RPMI7951 (cell line): ENCODE data around the gene ARHGAP25. TPM values are rescaled to one million over a fixed set of nuclear protein-coding genes. Genes with fewer than 3 reads are reported as not detected.
A peak's percentile ranks its signal among the peaks of the same experiment; 100 is the strongest.

Source experiments
- DNase-seq: peaks from one replicate; pipeline ENCODE4 v3.0.0-alpha.2; 2012; ENCODE audit warnings: low read depth
- total RNA-seq: library from RNA; depleted of rRNA; stranded (reverse); fragments of >200 nt; shearing (Covaris generic); gene quantifications from 2 replicates; pipeline ENCODE4 v1.2.3, GENCODE V29; 2014

ARHGAP25 gene
- total RNA-seq, 1 experiment from 2014 or later = 0.12 TPM

DNA sequence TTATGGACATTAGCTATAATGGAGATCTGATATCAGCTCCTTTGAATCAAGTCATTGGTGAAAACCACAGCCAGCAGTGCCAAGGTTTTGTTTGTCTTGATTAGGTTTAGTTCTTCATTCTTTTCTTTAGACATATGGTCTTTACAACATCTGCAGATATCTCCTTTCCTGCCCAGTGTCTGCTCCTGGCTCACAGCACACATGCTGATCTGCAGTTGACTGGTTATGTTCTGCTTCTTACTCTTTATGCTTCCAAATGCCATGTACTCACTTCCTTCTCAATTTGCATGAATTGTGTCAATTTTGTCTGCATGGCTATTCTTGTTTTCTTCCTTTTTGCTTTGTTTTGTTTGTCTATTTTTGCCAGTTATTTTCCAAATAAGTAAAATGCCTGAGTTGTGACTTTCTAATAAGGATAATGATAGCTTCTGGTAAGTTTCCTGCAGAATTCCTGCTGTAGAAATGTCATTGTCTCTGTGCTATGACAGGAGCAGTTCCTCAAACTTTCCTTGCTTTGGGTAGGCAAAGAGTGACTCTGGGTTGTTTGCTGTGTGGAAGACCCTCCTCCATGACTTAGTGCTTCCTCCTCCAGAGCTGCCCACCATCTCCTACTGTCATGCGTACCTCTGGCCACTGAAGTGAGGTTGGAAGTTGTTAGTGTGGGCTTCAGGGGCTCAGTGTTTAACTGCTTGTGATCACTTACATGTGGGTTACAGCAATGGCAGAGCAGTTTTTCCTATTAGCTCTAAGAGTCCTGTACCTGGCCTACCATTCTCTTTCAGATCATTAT lies 8.2 kb downstream of the ARHGAP25 start:
- DNase-seq = no peak

DNA sequence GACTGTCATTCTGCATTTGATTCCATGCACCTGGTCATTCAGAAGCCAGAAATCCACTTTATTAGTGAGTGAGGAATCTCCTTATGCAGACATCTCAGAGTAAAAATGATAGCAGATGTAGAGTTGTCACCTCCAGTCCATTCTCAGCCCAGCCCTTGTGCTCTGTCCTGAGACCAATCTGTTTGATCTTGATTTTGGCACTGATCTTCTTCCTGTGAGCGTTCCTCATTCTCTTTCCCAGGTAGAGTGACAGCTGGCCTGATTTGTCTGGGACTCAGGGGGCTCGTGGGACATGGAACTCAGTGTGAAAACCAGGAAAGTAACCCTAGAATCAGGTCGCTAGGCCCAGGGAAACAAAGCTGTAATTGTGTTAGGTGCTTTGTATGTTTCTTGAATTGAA lies 8.9 kb downstream of the ARHGAP25 start:
- no peak for DNase-seq

DNA sequence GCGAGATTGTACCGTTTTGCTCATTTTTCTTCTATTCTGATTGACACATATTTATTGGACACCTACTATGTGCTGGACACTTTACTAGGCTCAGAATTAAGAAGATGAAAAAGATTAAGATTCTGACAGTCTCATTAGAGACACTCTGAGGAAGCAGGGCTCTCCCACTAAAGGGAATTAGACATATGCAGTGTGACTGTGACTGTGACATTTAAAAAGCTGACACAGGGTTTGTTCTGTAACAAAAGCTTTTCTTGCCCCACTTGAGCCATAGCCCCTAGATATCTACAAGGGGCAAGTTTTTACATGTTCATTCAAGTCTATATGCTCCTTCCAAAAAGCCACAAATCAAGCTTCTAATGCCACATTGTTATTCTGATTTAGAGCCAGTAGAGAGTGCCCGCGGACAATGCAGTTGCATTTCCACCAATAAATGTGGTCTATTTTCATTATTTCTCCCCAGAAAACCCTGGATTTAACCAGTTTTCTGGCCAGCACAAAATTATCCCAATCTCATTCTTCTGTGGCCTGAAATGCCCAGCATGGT lies 9.8 kb downstream of the ARHGAP25 start:
- peak; percentile 10 for DNase-seq

DNA sequence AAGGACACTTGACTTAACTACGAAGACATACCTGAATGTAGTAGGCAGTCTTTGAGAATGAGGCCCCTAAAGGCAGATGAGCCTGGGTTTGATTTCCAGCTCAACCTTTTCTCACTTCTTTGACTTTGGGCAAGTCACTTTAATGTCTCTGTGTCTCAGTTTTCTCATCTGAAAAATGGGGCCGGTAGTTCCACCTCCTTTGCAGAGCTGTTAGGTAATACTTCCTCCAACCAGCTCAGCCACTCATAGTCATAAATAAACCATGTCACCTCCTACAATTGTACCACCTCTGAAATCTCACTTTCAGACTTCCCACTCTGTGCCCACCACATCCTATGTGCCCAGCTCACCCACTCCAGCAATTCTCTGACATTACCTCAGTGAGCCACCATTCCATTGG lies 10.4 kb downstream of the ARHGAP25 start:
- DNase-seq = no peak

DNA sequence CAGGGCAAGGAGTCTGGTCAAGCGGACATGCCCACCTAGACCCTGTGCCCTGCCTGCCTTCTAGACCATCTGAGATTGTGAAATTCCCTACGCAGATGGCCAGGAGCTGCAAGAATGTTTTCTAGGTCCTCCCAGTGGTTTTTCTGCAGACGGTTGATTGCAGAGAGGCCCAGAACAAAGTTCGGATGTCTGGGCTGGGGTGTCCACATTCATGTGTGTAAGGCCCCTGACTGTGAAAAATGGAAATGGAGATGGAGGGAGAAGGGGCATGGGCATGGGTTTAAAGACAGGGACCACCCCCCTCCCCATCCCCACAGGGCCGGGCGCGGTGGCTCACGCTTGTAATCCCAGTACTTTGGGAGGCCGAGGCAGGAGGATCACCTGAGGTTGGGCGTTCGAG lies 11.8 kb downstream of the ARHGAP25 start:
- DNase-seq = no peak

DNA sequence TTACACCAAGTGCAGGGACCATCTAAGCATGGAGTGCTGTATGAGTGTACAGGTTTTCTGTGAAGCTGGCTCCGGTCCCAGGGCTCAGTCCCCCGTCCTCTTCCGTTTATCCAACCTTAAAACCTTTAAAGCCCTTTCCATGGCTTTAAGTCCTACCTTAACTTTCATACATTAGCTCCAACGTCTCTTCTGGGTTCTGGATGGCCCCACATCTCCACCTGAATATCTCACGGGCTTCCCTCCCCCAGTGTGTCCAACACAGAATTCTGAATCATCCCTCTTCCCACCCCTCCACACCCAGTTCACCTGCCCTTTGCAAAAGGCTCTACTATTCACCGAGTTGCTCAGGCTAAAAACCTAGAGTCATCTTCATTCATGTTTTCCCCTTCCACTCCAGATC lies 12.8 kb downstream of the ARHGAP25 start:
- DNase-seq = no peak

DNA sequence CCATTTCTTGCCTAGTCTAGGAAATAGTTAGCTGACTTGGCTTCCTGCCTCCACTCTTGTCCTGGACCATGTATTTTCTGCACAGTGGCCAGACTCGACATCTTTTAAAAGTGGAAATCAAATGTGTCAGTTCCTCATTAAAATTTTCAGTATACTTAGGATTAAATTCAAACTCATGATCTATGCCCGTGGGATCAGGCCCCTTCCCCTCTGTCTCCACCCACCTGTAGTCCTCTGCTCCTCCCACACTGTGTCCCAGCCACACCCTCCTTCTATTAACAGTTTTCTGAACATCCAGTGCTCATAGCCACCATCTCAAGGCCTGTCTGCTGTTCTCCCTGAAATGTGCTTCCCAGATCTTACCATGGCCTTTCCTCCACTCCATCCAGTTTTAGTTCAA lies 13.3 kb downstream of the ARHGAP25 start:
- no peak for DNase-seq

DNA sequence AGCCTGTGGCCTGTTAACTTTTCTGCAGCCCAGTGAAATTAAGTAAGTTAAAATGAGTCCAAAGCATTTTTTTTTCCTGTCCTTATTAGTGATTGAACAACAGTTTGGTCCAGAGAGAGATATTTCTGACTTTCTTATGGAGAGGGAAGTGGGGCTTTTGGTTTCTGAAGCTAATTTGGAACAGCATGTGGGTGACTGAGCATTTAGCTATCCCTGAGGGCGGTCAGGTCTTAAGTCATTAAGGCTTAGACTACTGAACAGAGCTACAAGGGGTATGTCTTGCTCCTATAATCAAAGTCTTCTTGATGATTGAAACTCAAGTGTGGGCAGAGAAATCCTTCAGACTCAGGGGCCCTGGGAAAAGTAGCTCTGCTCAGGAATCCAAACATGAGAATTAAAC lies 14.0 kb downstream of the ARHGAP25 start:
- no peak for DNase-seq

DNA sequence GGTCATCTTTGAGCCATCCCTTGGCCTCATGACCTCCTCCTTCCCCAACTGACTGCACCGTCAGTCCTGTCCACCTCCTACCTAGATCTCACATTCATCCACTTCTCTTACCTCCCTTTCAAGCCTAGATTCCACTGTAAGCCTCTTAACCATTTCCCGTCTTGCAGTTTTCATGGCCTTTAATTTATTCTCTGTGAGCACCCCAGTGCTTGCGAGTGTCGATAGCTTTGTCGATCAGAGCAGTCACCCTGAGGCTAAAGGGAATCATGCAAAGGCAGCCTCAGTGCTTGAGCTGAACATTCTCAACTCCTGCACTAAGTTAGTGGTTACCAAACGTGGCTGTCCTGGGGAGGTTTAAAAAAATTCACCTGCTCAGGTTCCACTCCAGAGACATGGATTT lies 14.7 kb downstream of the ARHGAP25 start:
- DNase-seq = no peak

DNA sequence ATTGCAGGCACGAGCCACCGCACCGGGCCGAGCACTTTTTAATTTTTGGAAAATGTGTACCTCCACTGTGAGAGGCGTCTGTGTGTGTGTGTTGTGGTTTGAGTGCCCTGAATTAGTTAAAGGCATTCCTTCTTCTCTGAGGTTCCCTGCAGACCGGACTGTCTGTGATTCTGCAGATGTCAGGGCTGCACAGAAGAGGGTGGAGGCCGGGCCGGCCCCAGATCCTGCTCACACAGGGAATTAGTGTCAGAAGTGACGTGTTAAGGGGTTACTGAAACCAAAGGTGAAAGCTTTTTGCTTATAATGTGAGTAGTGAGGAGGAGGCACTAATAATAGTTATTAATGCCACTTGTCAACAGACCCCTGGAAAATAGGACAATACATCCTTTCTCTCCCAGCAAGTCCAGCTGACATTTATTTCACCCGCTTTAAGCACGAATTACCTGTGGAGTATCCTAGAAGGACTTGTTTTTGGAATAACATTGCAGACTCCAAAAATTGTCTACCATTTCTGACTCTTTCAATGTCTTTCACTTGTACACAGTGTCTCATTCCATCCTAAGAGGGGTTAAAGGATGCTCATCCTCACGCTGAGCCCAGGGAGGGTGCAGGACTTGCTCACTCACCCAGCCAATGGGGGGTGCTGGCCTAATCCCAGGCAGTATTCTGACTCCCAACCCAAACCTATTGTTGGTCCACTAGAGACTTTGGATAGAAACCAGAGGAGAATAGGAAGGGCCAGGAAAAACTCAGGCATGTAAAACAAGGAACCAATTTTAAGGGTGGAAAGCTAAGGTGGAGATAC lies 16.2 kb downstream of the ARHGAP25 start:
- no peak for DNase-seq

DNA sequence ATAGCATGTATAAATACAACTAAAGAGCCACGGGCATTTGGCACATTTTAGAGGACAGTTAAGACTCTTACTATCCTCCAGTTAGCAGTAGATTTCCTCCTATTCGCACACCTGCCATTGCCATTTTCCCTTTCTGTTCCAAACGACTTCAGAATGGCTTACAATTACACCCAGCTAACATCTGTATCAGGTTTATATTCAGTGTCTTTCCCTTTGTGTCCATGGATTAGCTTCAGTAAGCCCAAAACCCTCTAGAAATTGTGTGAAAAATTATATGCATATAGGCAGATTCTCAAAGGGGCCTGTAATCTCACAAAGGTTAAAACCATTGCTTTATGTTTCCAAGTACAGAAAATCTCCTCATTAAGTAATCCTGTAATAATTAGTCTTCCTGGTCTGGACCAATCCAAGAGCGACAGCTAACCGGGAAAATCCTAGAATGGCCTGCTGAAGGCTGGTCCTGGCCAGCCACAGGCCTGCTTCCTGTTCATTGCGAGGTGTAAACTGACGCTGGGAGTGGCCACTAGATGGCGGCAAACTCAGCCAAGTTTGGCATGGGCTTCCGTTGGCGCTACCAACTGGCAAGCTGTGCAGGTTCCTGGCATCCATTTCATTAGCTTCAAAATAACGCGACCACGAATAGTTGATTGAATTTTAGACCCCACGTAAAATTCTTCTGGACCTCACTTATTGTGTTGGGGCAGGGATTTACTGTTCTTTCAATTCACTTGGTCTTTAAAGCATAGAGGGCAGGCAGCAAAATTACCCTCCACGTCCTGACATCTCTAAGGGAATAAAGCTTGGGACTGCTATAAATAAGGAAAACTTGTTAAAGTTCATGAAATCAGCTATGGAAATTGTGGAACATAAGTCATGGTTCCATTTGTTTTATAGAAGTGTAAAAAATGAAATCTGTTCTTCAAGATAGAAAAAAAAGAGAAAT lies 17.1 kb downstream of the ARHGAP25 start:
- peak; percentile 85 for DNase-seq

DNA sequence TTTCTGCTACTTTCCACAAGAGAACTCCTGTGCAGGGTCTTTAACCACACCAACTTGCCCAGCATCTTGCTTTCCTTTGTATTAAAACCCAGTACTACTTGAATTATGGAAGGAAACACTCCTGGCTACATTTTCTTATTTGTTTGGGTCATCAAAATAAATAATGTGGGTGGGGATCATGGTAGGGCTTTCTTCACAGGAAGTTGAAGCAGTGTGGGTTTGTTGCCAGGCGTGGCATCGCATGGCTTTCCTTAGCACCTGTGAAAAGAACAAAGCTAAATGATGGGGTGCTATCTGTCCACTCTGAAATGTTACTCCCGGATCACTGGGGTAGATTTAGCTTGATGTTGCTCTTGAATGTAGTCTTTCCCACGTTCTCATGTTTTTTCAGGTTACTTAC lies 18.7 kb downstream of the ARHGAP25 start:
- DNase-seq = no peak

DNA sequence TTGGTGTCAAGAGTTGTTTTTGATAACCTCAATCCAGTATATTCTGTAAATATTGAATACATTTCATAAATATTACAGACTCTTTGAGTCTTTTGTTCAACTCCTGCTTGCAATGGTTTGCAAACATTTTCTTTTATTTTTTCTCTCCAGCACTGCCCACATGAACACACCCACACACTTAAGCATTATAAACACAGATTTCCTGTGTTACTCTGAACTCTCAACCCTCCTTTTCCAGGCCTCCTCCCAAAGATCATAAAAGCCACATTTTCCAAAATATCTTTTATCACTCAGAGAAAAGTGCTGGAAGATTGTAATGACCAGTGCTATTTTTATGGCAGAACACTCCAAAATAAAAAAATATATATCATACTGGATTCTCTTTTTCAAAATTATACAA lies 20.5 kb downstream of the ARHGAP25 start:
- no peak for DNase-seq

DNA sequence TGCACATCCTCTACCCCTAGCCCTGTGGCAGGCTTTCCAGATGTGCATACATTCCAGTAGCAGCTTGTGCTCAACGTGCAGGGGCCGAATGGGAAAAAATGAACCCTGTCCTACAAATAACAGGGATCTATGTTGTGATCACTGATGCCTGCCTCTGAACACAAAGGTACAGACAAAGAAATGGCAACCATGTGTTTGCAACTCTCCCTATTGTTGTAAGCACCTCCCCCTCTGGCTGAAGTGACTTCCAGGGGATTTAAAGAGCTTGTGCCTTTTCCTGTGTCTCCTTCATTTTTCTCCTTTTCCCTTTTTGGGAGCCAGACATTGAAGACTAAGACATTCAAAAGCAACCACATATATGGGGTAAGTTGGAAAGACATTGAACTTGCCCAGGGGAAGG lies 21.6 kb downstream of the ARHGAP25 start:
- no peak for DNase-seq

DNA sequence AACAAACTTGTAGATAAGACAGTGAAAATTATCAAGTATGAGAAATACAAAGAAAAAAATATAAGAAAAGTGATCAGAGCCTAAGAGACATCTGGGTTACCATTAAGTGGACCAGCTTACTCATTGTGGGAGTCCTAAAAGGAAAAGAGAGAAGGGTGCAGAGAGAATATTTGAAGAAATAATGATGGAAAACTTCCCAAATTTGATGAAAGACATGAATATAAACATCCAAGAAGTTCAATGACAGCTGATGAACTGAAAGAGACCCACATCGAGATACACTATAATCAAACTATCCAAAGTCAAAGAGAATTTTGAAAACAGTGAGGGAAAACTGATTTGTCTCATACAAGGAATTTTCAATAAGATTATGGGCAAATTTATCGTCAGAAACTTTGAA lies 22.5 kb downstream of the ARHGAP25 start:
- no peak for DNase-seq

DNA sequence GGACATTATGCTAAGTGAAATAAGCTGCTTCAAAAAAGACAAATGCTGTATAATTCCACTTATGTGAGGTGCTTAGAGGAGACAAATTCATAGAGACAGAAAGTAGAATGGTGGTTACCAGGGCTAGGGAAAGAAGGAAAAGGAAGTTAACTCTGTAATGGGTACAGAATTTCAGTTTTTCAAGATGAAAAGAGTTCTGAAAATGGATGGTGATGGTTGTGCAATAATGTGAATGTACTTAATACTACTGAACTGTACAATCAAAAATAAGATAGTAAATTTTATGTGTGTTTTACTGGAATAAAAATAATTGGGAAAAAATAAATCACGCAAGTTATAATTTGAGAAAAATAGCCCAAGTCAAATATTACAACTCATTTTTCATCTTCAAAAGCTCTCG lies 27.5 kb downstream of the ARHGAP25 start:
- no peak for DNase-seq

DNA sequence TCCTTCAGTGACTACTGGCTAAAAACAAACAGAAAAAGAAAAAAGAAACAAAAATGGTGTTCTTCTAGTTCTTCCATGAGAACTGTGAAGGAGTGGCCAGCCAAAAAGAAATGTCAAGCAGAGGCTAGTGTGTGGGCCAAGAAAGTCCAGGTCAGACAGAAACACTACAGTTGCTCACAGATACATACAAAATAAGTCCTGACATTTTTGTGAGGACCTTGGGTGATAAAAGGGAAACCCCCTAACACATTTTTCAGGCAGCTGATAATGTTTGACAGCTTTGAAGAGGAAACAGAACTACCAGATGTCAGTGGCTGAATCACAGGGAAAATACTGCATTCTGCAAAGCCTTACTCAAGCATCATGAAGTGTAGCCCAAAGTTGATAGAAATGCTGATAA lies 28.1 kb downstream of the ARHGAP25 start:
- peak; percentile 33 for DNase-seq

DNA sequence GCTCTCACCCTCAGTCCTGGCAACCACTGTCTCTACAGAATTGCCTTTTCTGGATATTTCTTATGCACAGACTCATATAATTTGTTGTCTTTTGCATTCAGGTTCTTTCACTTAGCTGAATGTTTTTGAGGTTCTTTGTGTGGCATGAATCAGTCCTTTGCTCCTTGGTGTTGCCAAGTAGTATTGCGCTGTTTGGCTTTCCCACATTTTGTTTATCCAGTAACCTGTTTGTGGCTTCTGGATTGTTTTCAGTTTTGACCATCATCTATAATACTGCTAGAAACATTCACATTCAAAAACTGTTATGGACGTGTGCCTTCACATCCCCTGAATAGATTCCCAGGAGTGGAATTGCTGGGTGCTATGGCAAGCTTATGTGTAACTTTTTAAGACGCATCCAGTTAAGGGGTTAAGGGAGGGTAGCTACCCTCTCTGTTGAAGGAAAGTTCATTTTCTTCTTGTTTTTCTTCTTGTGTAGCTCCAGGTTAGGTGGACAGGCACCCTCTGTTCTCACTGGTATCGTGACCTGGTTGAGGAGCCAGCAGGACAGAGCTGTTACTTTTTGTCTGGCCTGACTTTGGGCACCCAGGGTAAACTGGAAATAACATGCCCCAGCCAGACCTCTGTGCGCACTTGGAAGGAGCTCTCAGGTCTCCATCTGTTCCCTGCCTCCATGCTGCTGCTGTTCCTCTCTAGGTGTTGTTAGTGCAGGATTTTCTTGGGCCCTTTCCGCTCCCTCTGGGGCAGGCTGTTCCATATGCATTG lies 29.6 kb downstream of the ARHGAP25 start:
- DNase-seq = no peak

DNA sequence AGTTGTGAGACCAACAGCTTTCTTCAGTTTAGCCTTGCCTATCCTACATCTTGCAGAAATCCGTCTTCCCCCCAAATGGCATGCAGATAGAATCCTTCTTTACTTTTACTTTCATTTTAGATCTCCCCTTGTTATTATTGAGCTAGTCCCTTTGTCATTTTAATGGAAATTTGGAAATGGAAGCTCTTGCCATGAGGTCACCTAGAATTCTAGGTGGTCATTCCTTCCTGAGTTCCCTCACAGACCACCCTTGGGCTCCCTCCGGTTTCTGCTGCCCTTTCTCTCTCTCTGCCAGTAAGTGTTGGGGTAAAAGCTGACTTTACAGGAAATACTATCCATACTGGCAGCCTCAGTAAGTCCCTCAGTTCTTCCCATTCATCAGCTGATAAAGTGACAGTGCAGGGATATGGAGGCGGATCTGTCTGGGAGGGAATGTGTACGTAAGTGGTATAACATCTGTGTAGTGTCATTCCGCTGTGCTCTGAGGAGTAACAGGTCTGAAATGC lies 30.2 kb downstream of the ARHGAP25 start:
- no peak for DNase-seq

DNA sequence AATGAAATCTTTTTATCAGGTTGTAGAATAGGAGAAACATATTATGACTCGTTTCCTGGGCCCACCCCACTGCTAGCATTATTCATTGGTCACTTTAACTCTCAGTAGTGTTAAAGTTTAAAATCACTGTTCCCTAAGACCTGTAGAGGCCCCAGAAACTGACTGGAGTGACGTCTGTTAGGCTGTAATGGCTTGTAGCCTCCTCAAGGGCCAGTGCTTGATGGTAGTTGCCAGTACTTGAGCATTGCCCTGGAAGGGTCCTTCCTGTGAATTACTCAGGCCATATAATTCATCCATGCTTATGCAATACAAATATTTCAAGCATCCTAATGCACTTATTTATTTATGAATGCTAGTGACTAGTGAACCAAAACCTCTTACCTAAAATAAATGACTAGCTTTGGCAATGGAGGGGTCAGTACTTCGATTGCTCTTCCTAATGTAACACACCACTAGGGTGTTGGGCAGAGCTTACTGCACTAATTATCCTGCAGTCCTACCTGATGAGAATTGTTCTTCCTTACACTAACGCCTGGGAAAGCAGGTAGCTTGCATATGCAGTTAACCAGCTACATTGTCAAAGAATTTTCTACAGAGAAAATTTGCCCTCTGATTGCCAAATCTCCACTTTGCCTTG lies 31.2 kb downstream of the ARHGAP25 start:
- DNase-seq = no peak
